ENCODE results near the gene GLIS1. TPM values are rescaled to one million over a fixed set of nuclear protein-coding genes. Genes with fewer than 3 reads are reported as not detected.

The GLIS1 gene
- total RNA-seq, 1 experiment from 2014 or later = 0.39 TPM

DNA sequence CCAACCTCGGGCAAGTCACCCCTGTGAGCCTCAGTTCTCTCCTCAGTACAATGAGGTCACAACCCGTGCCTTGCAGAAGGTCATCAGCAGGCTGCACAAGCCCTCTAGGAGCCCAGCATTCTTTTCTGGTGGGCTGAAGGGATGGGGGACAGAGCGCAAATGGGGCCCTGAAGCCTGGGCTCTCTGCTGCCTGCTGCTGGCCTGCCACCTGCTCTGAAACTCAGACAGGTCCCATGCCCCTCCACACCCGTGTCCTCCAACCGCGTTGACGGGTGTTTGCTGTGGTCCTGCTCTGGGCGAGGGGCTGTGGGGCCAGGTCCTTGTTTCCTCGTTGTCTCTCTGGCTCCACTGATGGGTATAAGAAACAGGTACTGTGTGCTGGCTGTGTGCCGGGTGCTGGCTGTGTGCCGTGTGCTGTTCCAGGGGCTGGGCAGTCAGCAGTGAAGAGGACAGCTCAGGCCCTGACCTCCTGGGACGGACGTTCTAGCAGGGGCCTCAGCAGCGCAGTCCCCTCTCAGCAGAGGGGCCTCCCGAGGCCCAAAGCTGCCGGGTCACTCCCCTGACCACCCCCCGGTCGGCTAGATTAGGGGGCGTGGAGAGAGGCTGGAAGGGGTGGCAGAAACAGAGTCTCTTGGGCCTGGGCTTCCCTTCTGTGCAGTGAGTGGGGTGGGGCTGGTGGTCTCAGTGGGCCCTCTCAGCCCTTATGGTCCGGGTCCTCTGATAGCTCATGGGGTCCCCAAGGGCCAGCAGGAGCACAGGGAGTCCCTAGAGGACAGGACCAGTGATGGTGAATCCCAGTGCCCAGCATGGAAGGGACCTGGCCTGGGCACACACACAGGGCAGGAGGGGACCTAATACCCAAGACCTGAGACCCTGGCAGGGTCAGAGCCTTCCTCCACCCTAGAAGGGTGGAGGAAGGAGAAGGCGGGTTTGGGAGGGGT, 237.6 kb downstream of the GLIS1 start:
- ChIA-PET CTCF (no interaction called here), POLR2A (no interaction called here), RAD21 (ENCODE audit: low non-redundant PET in 1 of 2, low total read pairs in 2 of 2, uncharacterized antibody in 2 of 2, unreplicated experiment in 2 of 2) (no interaction called here)
- no TSS peak for BruUV-seq (replicated peaks)
- Histone ChIP-seq H3K27ac (ENCODE audit: low read depth, low read length) (no peak overlapping the region), H3K9me2 (ENCODE audit: insufficient read depth) (no peaks in the 10 kb centered on the region), H3K4me2 (ENCODE audit: low read length) (no peak overlapping the region), H3K36me3 (ENCODE audit: control insufficient read depth in 1 of 2, insufficient read depth in 2 of 2, low read length in 2 of 2) (no peaks in the 10 kb centered on the region), H3K4me1 (ENCODE audit: control insufficient read depth in 1 of 2, insufficient read depth in 2 of 2, low read length in 2 of 2) (peaks cover 0 to 6% of the 10 kb centered on the region in 2 experiments; a peak in 1 of 4 replicates), H3K79me2 (ENCODE audit: insufficient read depth, low read length) (no peaks in the 10 kb centered on the region), H3K27me3 (ENCODE audit: insufficient read depth, low read length) (no peaks in the 10 kb centered on the region), H3K9ac (ENCODE audit: low read length) (no peak overlapping the region), H3K4me3 (replicated peaks in 1 of 2; ENCODE audit: low read depth in 1 of 2, low read length in 2 of 2) (no peak overlapping the region), H4K20me1 (ENCODE audit: insufficient read depth) (no peaks in the 10 kb centered on the region), H2AFZ (ENCODE audit: low read depth, low read length, poor library complexity, severe bottlenecking) (no peak overlapping the region), H3K9me3 (ENCODE audit: control insufficient read depth in 1 of 2, insufficient read depth in 1 of 2, low read depth in 1 of 2, low read length in 2 of 2) (no peaks in the 10 kb centered on the region)
- no peak for ATAC-seq
- intact Hi-C loops (cut with micrococcal nuclease) = no loop called here
- no peak for DNase-seq (ENCODE audit: low read depth, low spot score)
- TF ChIP-seq CEBPB (IDR thresholded peaks at IDR 0.05; ENCODE audit: low read depth) = no peak
- TF ChIP-seq REST (IDR thresholded peaks at IDR 0.05; ENCODE audit: low read depth) = no peak
- no peak for TF ChIP-seq ELF1 (IDR thresholded peaks at IDR 0.05; ENCODE audit: borderline replicate concordance, low read depth)
- no peak for TF ChIP-seq EGR1 (IDR thresholded peaks at IDR 0.05; ENCODE audit: low read depth)
- no peak for TF ChIP-seq SIN3A (IDR thresholded peaks at IDR 0.05; ENCODE audit: low read depth)
- TF ChIP-seq ZFX (IDR thresholded peaks at IDR 0.05) = no peak
- TF ChIP-seq POLR2AphosphoS5 (IDR thresholded peaks at IDR 0.05; ENCODE audit: low read depth, low read length) = no peak
- TF ChIP-seq, protein P1, sequence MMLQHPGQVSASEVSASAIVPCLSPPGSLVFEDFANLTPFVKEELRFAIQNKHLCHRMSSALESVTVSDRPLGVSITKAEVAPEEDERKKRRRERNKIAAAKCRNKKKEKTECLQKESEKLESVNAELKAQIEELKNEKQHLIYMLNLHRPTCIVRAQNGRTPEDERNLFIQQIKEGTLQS (IDR thresholded peaks at IDR 0.05) = no peak
- no peak for TF ChIP-seq RAD21 (IDR thresholded peaks at IDR 0.05; ENCODE audit: low read depth)
- no peak for TF ChIP-seq YY1 (IDR thresholded peaks at IDR 0.05; ENCODE audit: extremely low read depth, insufficient replicate concordance, low read depth, low read length)
- no peak for TF ChIP-seq ZNF274 (IDR thresholded peaks at IDR 0.05; ENCODE audit: low read depth, low read length)
- TF ChIP-seq CBX3 (IDR thresholded peaks at IDR 0.05; ENCODE audit: low read depth) = no peak
- TF ChIP-seq EZH2 (IDR thresholded peaks at IDR 0.05) = no peak
- no peak for TF ChIP-seq EZH2phosphoT487 (IDR thresholded peaks at IDR 0.05; ENCODE audit: borderline replicate concordance)
- TF ChIP-seq SRF (IDR thresholded peaks at IDR 0.05; ENCODE audit: low read depth) = no peak
- no peak for TF ChIP-seq TCF7L2 (IDR thresholded peaks at IDR 0.05; ENCODE audit: borderline replicate concordance, extremely low read depth, insufficient read depth, insufficient read length)
- TF ChIP-seq FOSL1 (IDR thresholded peaks at IDR 0.05; ENCODE audit: low read depth) = no peak
- no peak for TF ChIP-seq JUND (IDR thresholded peaks at IDR 0.05)
- no peak for TF ChIP-seq MAX (IDR thresholded peaks at IDR 0.05)
- no peak for TF ChIP-seq SP1 (IDR thresholded peaks at IDR 0.05; ENCODE audit: low read depth)
